ENCODE data around the gene B3GALNT1.

GRCh38 chr3:161084277-161084676 is 20.9 kb downstream of the B3GALNT1 start:
- TF ChIP-seq FOXP2 (optimal IDR thresholded peaks at IDR 0.05; ENCODE audit: control extremely low read depth, extremely low read length, insufficient read depth) (no peak), POLR2AphosphoS5 (IDR thresholded peaks at IDR 0.05; ENCODE audit: borderline replicate concordance, low read depth, low read length) (no peak)

All from SK-N-MC (cell line).